HepG2 (cell line): ENCODE results near the gene CCDC197. TPM values are rescaled to one million over a fixed set of nuclear protein-coding genes. Genes with fewer than 3 reads are reported as not detected.

ENCODE experiments used
- ARID4A ChIP-seq: sonication (generic); formaldehyde crosslinking; IDR thresholded peaks from 2 replicates; pipeline ENCODE4 v1.5.0; 2020; ENCODE audit warnings: mild to moderate bottlenecking, missing genetic modification reagents, borderline replicate concordance
- ATF7 ChIP-seq, 2 experiments: fragments of 450-650 bp in 1 of 2; sonication (generic) in 1 of 2; formaldehyde crosslinking in 1 of 2; IDR thresholded peaks; 2 replicates each; pipeline versions ENCODE4 v1.4.0 to v1.6.1; 2016 to 2020; ENCODE audit warnings: antibody characterized with exemption in 1 of 2, mild to moderate bottlenecking in 1 of 2, missing genetic modification reagents in 1 of 2
- GLI4 ChIP-seq: sonication (generic); formaldehyde crosslinking; IDR thresholded peaks from 2 replicates; pipeline ENCODE4 v1.5.1; 2020; ENCODE audit warnings: missing genetic modification reagents, mild to moderate bottlenecking, moderate library complexity, borderline replicate concordance
- HOXA5 ChIP-seq: sonication (generic); formaldehyde crosslinking; IDR thresholded peaks from 2 replicates; pipeline ENCODE4 v1.4.0; 2020; ENCODE audit warnings: missing genetic modification reagents
- IRX3 ChIP-seq: sonication (generic); formaldehyde crosslinking; IDR thresholded peaks from 2 replicates; pipeline ENCODE4 v1.8.1; 2023; ENCODE audit warnings: mild to moderate bottlenecking, low read depth, missing genetic modification reagents, borderline replicate concordance
- KLF9 ChIP-seq: IDR thresholded peaks from 2 replicates; pipeline ENCODE4 v1.6.1; 2016; ENCODE audit warnings: low read depth
- NR2F6 ChIP-seq, 2 experiments: IDR thresholded peaks; 2 replicates each; pipeline ENCODE4 v1.6.1; 2016; ENCODE audit warnings: antibody characterized with exemption in 1 of 2, mild to moderate bottlenecking in 1 of 2
- PHF21A ChIP-seq: sonication (generic); formaldehyde crosslinking; IDR thresholded peaks from 2 replicates; pipeline ENCODE4 v1.5.0; 2020; ENCODE audit warnings: mild to moderate bottlenecking, missing genetic modification reagents
- RARA ChIP-seq: IDR thresholded peaks from 2 replicates; pipeline ENCODE4 v1.6.1; 2016; ENCODE audit warnings: missing genetic modification reagents, missing compliant biosample characterization
- TEAD3 ChIP-seq: optimal IDR thresholded peaks from 2 replicates; pipeline ENCODE3; 2016; ENCODE audit warnings: borderline replicate concordance
- ZNF274 ChIP-seq: sonication (generic); formaldehyde crosslinking; IDR thresholded peaks from 2 replicates; pipeline ENCODE4 v1.5.1; 2020; ENCODE audit warnings: mild to moderate bottlenecking, missing genetic modification reagents
- ZNF550 ChIP-seq: sonication (generic); formaldehyde crosslinking; IDR thresholded peaks from 2 replicates; pipeline ENCODE4 v1.4.0; 2020; ENCODE audit warnings: mild to moderate bottlenecking, missing genetic modification reagents, borderline replicate concordance
- polyA plus RNA-seq, 8 experiments: library from polyadenylated mRNA; depleted of rRNA in 3 of 8; stranded (reverse) in 7 of 8; unstranded in 1 of 8; fragments of >200 nt; fragmentation: Illumina TruSeq in 4 of 8; extraction: Trizol in 4 of 8; gene quantifications; 2 replicates each; pipeline versions ENCODE4 v1.2.1 to v1.2.3, GENCODE V29; 2011 to 2016; ENCODE audit warnings: low read depth in 4 of 8, missing spikeins in 1 of 8, mixed read lengths in 1 of 8; ENCODE audit not compliant: insufficient read depth in 1 of 8
- total RNA-seq, 5 experiments: library from RNA; depleted of rRNA; stranded (reverse); fragments of >200 nt; fragmentation: Illumina TruSeq; extraction: Trizol; gene quantifications; 2 replicates each; pipeline ENCODE4 v1.2.3, GENCODE V29; 2016; ENCODE audit warnings: low read depth in 1 of 5
- TF ChIP-seq, protein P1 (sequence below): sonication (generic); formaldehyde crosslinking; IDR thresholded peaks from 2 replicates; pipeline ENCODE4 v1.5.0; 2020; ENCODE audit warnings: mild to moderate bottlenecking, missing genetic modification reagents, moderate library complexity

The CCDC197 gene
- total and polyA plus RNA-seq, 2 of the 13 experiments (the other 11 are each of a cell fraction or from before 2014, with no cell fraction given), result 0.11 to 0.13 TPM

GRCh38 chr14:94004015-94004414 is 6.9 kb downstream of the CCDC197 start (continued):
- peak; percentile 24; the same call in 1 of the 2 replicates for TF ChIP-seq ARID4A (CRISPR knock-in tag)
- no peak for TF ChIP-seq NR2F6 (IDR thresholded peaks at IDR 0.05)
- peak; percentile 48; the same call in 1 of the 2 replicates for TF ChIP-seq NR2F6 (CRISPR knock-in tag; IDR thresholded peaks at IDR 0.05)
- peak; percentile 63; the same call in 1 of the 2 replicates for TF ChIP-seq PHF21A
- TF ChIP-seq ZNF550 (CRISPR knock-in tag), result no peak
- TF ChIP-seq KLF9 (CRISPR knock-in tag), result no peak
- TF ChIP-seq, protein P1, sequence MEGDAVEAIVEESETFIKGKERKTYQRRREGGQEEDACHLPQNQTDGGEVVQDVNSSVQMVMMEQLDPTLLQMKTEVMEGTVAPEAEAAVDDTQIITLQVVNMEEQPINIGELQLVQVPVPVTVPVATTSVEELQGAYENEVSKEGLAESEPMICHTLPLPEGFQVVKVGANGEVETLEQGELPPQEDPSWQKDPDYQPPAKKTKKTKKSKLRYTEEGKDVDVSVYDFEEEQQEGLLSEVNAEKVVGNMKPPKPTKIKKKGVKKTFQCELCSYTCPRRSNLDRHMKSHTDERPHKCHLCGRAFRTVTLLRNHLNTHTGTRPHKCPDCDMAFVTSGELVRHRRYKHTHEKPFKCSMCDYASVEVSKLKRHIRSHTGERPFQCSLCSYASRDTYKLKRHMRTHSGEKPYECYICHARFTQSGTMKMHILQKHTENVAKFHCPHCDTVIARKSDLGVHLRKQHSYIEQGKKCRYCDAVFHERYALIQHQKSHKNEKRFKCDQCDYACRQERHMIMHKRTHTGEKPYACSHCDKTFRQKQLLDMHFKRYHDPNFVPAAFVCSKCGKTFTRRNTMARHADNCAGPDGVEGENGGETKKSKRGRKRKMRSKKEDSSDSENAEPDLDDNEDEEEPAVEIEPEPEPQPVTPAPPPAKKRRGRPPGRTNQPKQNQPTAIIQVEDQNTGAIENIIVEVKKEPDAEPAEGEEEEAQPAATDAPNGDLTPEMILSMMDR (CRISPR knock-in tag), result peak; percentile 58
- no peak for TF ChIP-seq IRX3
- TF ChIP-seq ATF7 (IDR thresholded peaks at IDR 0.05), result no peak
- TF ChIP-seq ATF7 (CRISPR knock-in tag; IDR thresholded peaks at IDR 0.05), result no peak
- TF ChIP-seq RARA, result peak; percentile 57
- 0 out of 2 replicates have a peak, but pooled peaks have one; percentile 29 for TF ChIP-seq HOXA5
- 0 out of 2 replicates have a peak, but pooled peaks have one; percentile 41 for TF ChIP-seq ZNF274 (CRISPR knock-in tag)
- 0 out of 2 replicates have a peak, but pooled peaks have one; percentile 34 for TF ChIP-seq GLI4 (CRISPR knock-in tag)
- TF ChIP-seq TEAD3 (CRISPR knock-in tag), result peak; percentile 99
